DMS114 treated with DMSO at 0.1 percent for 48 hours (cell line): ENCODE data around the gene BCL2A1.
"Not testable (repeated sequence)": the region's sequence is repeated elsewhere in the genome, so short reads cannot be mapped to it uniquely, and the experiment has no call there.

Experiments used
- DNase-seq: peaks from one replicate; lab custom pipeline; 2025; ENCODE audit not compliant: unreplicated experiment; lab: John Stamatoyannopoulos, UW

Gene BCL2A1

GRCh38 chr15:79970624-79971434, at the start of gene BCL2A1:
BCL2A1 (minus strand) TSS chr15:79971196; CDS start chr15:79971119, 77 bp downstream.
- no peak for DNase-seq

GRCh38 chr15:80020731-80021130, 49.7 kb upstream of the BCL2A1 start:
- DNase-seq = no peak

GRCh38 chr15:80020149-80020548, 49.2 kb upstream of the BCL2A1 start:
- not testable (repeated sequence) for DNase-seq

- DNase-seq = no peak
Observed at GRCh38 chr15:80019168-80019745, 48.3 kb upstream of the BCL2A1 start.

GRCh38 chr15:80017139-80017538, 46.1 kb upstream of the BCL2A1 start:
- DNase-seq = not testable (repeated sequence)

GRCh38 chr15:80016506-80016905, 45.5 kb upstream of the BCL2A1 start:
- not testable (repeated sequence) for DNase-seq

- DNase-seq = no peak
Observed at GRCh38 chr15:80015156-80015555, 44.2 kb upstream of the BCL2A1 start.

GRCh38 chr15:80014186-80014585, 43.2 kb upstream of the BCL2A1 start:
- DNase-seq = not testable (repeated sequence)

GRCh38 chr15:80012060-80012726, 41.2 kb upstream of the BCL2A1 start:
- DNase-seq = no peak

GRCh38 chr15:80011596-80011995, 40.6 kb upstream of the BCL2A1 start:
- no peak for DNase-seq

- not testable (repeated sequence) for DNase-seq
Observed at GRCh38 chr15:80011041-80011523, 40.1 kb upstream of the BCL2A1 start.

GRCh38 chr15:80010131-80010673, 39.2 kb upstream of the BCL2A1 start:
- no peak for DNase-seq

- no peak for DNase-seq
Observed at GRCh38 chr15:80007532-80007931, 36.5 kb upstream of the BCL2A1 start.

GRCh38 chr15:80006946-80007345, 36.0 kb upstream of the BCL2A1 start:
- no peak for DNase-seq

- DNase-seq = no peak
Observed at GRCh38 chr15:80003934-80004472, 33.0 kb upstream of the BCL2A1 start.

GRCh38 chr15:80003171-80003570, 32.2 kb upstream of the BCL2A1 start:
- DNase-seq = no peak

- no peak for DNase-seq
Observed at GRCh38 chr15:80002267-80002666, 31.3 kb upstream of the BCL2A1 start.

GRCh38 chr15:79994615-79995014, 23.6 kb upstream of the BCL2A1 start:
- DNase-seq = no peak

GRCh38 chr15:79991826-79992225, 20.8 kb upstream of the BCL2A1 start:
- DNase-seq = no peak

- DNase-seq = no peak
Observed at GRCh38 chr15:79990997-79991334, 20.0 kb upstream of the BCL2A1 start.

- no peak for DNase-seq
Observed at GRCh38 chr15:79990280-79990996, 19.4 kb upstream of the BCL2A1 start.
